Fibroblast of peridontal ligament (primary cell): Measurements from ENCODE around the gene GPC6.

Source experiments
- DNase-seq: peaks from one replicate; pipeline ENCODE4 v3.0.0-alpha.2; 2010; ENCODE audit errors: extremely low read depth

Gene GPC6

GRCh38 chr13:93732186-93732585 lies 505.6 kb downstream of the GPC6 start:
- DNase-seq: no peak

GRCh38 chr13:93736081-93736480 lies 509.5 kb downstream of the GPC6 start:
- peak; percentile 65 for DNase-seq

GRCh38 chr13:93736909-93737308 lies 510.3 kb downstream of the GPC6 start:
- DNase-seq: no peak

GRCh38 chr13:93740334-93740733 lies 513.7 kb downstream of the GPC6 start:
- peak; percentile 34 for DNase-seq

GRCh38 chr13:93744033-93744432 lies 517.4 kb downstream of the GPC6 start:
- no peak for DNase-seq

GRCh38 chr13:93744886-93745285 lies 518.3 kb downstream of the GPC6 start:
- no peak for DNase-seq

GRCh38 chr13:93745884-93746283 lies 519.3 kb downstream of the GPC6 start:
- DNase-seq: no peak

GRCh38 chr13:93746589-93746988 lies 520.0 kb downstream of the GPC6 start:
- DNase-seq: no peak

- DNase-seq: no peak
Observed at GRCh38 chr13:93750676-93751075, 524.1 kb downstream of the GPC6 start.

GRCh38 chr13:93751117-93751516 lies 524.5 kb downstream of the GPC6 start:
- DNase-seq: no peak

- no peak for DNase-seq
Observed at GRCh38 chr13:93752541-93752940, 525.9 kb downstream of the GPC6 start.

- DNase-seq: no peak
Observed at GRCh38 chr13:93753639-93754038, 527.0 kb downstream of the GPC6 start.

GRCh38 chr13:93755341-93755740 lies 528.7 kb downstream of the GPC6 start:
- DNase-seq: no peak

GRCh38 chr13:93758575-93758974 lies 532.0 kb downstream of the GPC6 start:
- DNase-seq: no peak

GRCh38 chr13:93762708-93763426 lies 536.3 kb downstream of the GPC6 start:
- DNase-seq: no peak

GRCh38 chr13:93765062-93765461 lies 538.5 kb downstream of the GPC6 start:
- DNase-seq: no peak

- no peak for DNase-seq
Observed at GRCh38 chr13:93765811-93766210, 539.2 kb downstream of the GPC6 start.

GRCh38 chr13:93766719-93767118 lies 540.1 kb downstream of the GPC6 start:
- DNase-seq: no peak

- peak; percentile 18 for DNase-seq
Observed at GRCh38 chr13:93767180-93767916, 540.7 kb downstream of the GPC6 start.

GRCh38 chr13:93767917-93768409 lies 541.4 kb downstream of the GPC6 start:
- DNase-seq: no peak

GRCh38 chr13:93769101-93769500 lies 542.5 kb downstream of the GPC6 start:
- no peak for DNase-seq

GRCh38 chr13:93769607-93770006 lies 543.0 kb downstream of the GPC6 start:
- no peak for DNase-seq

- no peak for DNase-seq
Observed at GRCh38 chr13:93771227-93771626, 544.6 kb downstream of the GPC6 start.
